SJSA1 (cell line): ENCODE results near the gene TMPRSS5. TPM values are rescaled to one million over a fixed set of nuclear protein-coding genes. Genes with fewer than 3 reads are reported as not detected.

ENCODE experiments used
- DNase-seq, 2 experiments: peaks; one replicate each; pipeline ENCODE4 v3.0.0-alpha.2; 2015 to 2020; ENCODE audit warnings: low spot score in 2 of 2, low read depth in 1 of 2
- H3K27ac ChIP-seq: fragments of 250-450 bp; sonication (Bioruptor Pico); 2 replicates; pipeline ENCODE4 v1.5.1; 2020; ENCODE audit warnings: mild to moderate bottlenecking, moderate library complexity
- H3K27me3 ChIP-seq: fragments of 250-450 bp; sonication (Bioruptor Pico); replicated peaks from 2 replicates; pipeline ENCODE4 v1.5.1; 2020; ENCODE audit warnings: mild to moderate bottlenecking, moderate library complexity
- H3K36me3 ChIP-seq: fragments of 250-450 bp; sonication (Bioruptor Pico); 2 replicates; pipeline ENCODE4 v1.5.1; 2020; ENCODE audit warnings: mild to moderate bottlenecking
- H3K4me1 ChIP-seq: fragments of 250-450 bp; sonication (Bioruptor Pico); replicated peaks from 2 replicates; pipeline ENCODE4 v1.6.1; 2021; ENCODE audit warnings: mild to moderate bottlenecking
- H3K4me3 ChIP-seq: fragments of 250-450 bp; sonication (Bioruptor Pico); 2 replicates; pipeline ENCODE4 v1.5.1; 2020; ENCODE audit warnings: mild to moderate bottlenecking
- H3K9me3 ChIP-seq: fragments of 250-450 bp; sonication (Bioruptor Pico); replicated peaks from 2 replicates; pipeline ENCODE4 v1.5.1; 2020; ENCODE audit warnings: mild to moderate bottlenecking
- total RNA-seq: library from RNA; depleted of rRNA; stranded (reverse); fragments of >200 nt; shearing (Covaris generic); gene quantifications from 2 replicates; pipeline ENCODE4 v1.2.3, GENCODE V29; 2014; rRNA removed

Gene TMPRSS5
- 0.11 TPM in 1 of 2 replicates, not detected in the other for total RNA-seq

- no peak within 1 kb of the TSS for H3K4me3 ChIP-seq
- H3K36me3 ChIP-seq = no peaks in the 10 kb centered on the region
Measured at GRCh38 chr11:113705871-113706655, at the start of gene TMPRSS5. Gene TMPRSS5 (minus strand): TSS chr11:113706308. CDS start chr11:113706224, 84 bp downstream.

GRCh38 chr11:113752932-113753331, 46.8 kb upstream of the TMPRSS5 start:
- Histone ChIP-seq H3K27ac (no peak overlapping the region), H3K4me3 (no peak overlapping the region), H3K27me3 (no peaks in the 10 kb centered on the region), H3K9me3 (no peaks in the 10 kb centered on the region), H3K4me1 (no peaks in the 10 kb centered on the region), H3K36me3 (peaks cover 15% of the 10 kb centered on the region)
- no peak for DNase-seq

More at GRCh38 chr11:113705871-113706655, at the start of gene TMPRSS5:
- peaks cover 12% of the 10 kb centered on the region for H3K4me1 ChIP-seq
- no peaks in the 10 kb centered on the region for H3K27me3 ChIP-seq
- no peak within 1 kb of the TSS for H3K27ac ChIP-seq
- no peaks in the 10 kb centered on the region for H3K9me3 ChIP-seq
- DNase-seq = no peak

- H3K4me3 ChIP-seq = no peak overlapping the region
- no peaks in the 10 kb centered on the region for H3K4me1 ChIP-seq
- H3K36me3 ChIP-seq = peaks cover 18% of the 10 kb centered on the region
- no peaks in the 10 kb centered on the region for H3K9me3 ChIP-seq
- H3K27me3 ChIP-seq = no peaks in the 10 kb centered on the region
- DNase-seq = no peak
- no peak overlapping the region for H3K27ac ChIP-seq
Measured at GRCh38 chr11:113736323-113736722, 30.2 kb upstream of the TMPRSS5 start.

GRCh38 chr11:113732092-113732491, 26.0 kb upstream of the TMPRSS5 start:
- Histone ChIP-seq H3K4me3 (no peak overlapping the region), H3K9me3 (no peaks in the 10 kb centered on the region), H3K4me1 (peaks cover 9% of the 10 kb centered on the region), H3K36me3 (peaks cover 10% of the 10 kb centered on the region), H3K27ac (no peak overlapping the region), H3K27me3 (no peaks in the 10 kb centered on the region)
- no peak for DNase-seq

- Histone ChIP-seq H3K4me3 (no peak overlapping the region), H3K36me3 (peaks cover 5% of the 10 kb centered on the region), H3K27me3 (no peaks in the 10 kb centered on the region), H3K4me1 (peaks cover 9% of the 10 kb centered on the region), H3K9me3 (no peaks in the 10 kb centered on the region), H3K27ac (no peak overlapping the region)
- peak; percentile 44 to 47 for DNase-seq
Measured at GRCh38 chr11:113730887-113731726, 25.0 kb upstream of the TMPRSS5 start.

- Histone ChIP-seq H3K4me3 (no peak overlapping the region), H3K36me3 (peaks cover 5% of the 10 kb centered on the region), H3K27ac (no peak overlapping the region), H3K9me3 (no peaks in the 10 kb centered on the region), H3K4me1 (peaks cover 9% of the 10 kb centered on the region), H3K27me3 (no peaks in the 10 kb centered on the region)
- DNase-seq = no peak
Measured at GRCh38 chr11:113729456-113729855, 23.3 kb upstream of the TMPRSS5 start.

GRCh38 chr11:113728814-113729213, 22.7 kb upstream of the TMPRSS5 start:
- Histone ChIP-seq H3K27me3 (no peaks in the 10 kb centered on the region), H3K4me3 (no peak overlapping the region), H3K36me3 (peaks cover 5% of the 10 kb centered on the region), H3K9me3 (no peaks in the 10 kb centered on the region), H3K27ac (no peak overlapping the region), H3K4me1 (peaks cover 9% of the 10 kb centered on the region)
- DNase-seq = no peak

- no peaks in the 10 kb centered on the region for H3K9me3 ChIP-seq
- H3K36me3 ChIP-seq = no peaks in the 10 kb centered on the region
- no peak overlapping the region for H3K27ac ChIP-seq
- DNase-seq = no peak
- H3K27me3 ChIP-seq = no peaks in the 10 kb centered on the region
- H3K4me1 ChIP-seq = peaks cover 9% of the 10 kb centered on the region
- no peak overlapping the region for H3K4me3 ChIP-seq
Measured at GRCh38 chr11:113725913-113726312, 19.8 kb upstream of the TMPRSS5 start.

GRCh38 chr11:113725407-113725806, 19.3 kb upstream of the TMPRSS5 start:
- Histone ChIP-seq H3K27me3 (no peaks in the 10 kb centered on the region), H3K36me3 (no peaks in the 10 kb centered on the region), H3K4me3 (no peak overlapping the region), H3K27ac (no peak overlapping the region), H3K9me3 (no peaks in the 10 kb centered on the region), H3K4me1 (peaks cover 7% of the 10 kb centered on the region)
- DNase-seq = no peak

GRCh38 chr11:113724778-113725177, 18.7 kb upstream of the TMPRSS5 start:
- Histone ChIP-seq H3K27ac (no peak overlapping the region), H3K9me3 (no peaks in the 10 kb centered on the region), H3K4me3 (no peak overlapping the region), H3K36me3 (no peaks in the 10 kb centered on the region), H3K27me3 (no peaks in the 10 kb centered on the region), H3K4me1 (peaks cover under 1% of the 10 kb centered on the region)
- no peak for DNase-seq

GRCh38 chr11:113723787-113724186, 17.7 kb upstream of the TMPRSS5 start:
- no peak overlapping the region for H3K27ac ChIP-seq
- H3K27me3 ChIP-seq = no peaks in the 10 kb centered on the region
- no peaks in the 10 kb centered on the region for H3K4me1 ChIP-seq
- H3K9me3 ChIP-seq = no peaks in the 10 kb centered on the region
- DNase-seq = no peak
- H3K4me3 ChIP-seq = no peak overlapping the region
- H3K36me3 ChIP-seq = no peaks in the 10 kb centered on the region

- Histone ChIP-seq H3K27me3 (no peaks in the 10 kb centered on the region), H3K36me3 (no peaks in the 10 kb centered on the region), H3K4me1 (no peaks in the 10 kb centered on the region), H3K4me3 (no peak overlapping the region), H3K27ac (no peak overlapping the region), H3K9me3 (no peaks in the 10 kb centered on the region)
- DNase-seq = no peak
Measured at GRCh38 chr11:113722934-113723333, 16.8 kb upstream of the TMPRSS5 start.

- H3K4me3 ChIP-seq = no peak overlapping the region
- no peak overlapping the region for H3K27ac ChIP-seq
- no peaks in the 10 kb centered on the region for H3K9me3 ChIP-seq
- no peaks in the 10 kb centered on the region for H3K4me1 ChIP-seq
- H3K36me3 ChIP-seq = no peaks in the 10 kb centered on the region
- no peaks in the 10 kb centered on the region for H3K27me3 ChIP-seq
- no peak for DNase-seq
Measured at GRCh38 chr11:113722221-113722620, 16.1 kb upstream of the TMPRSS5 start.

GRCh38 chr11:113721462-113722066, 15.5 kb upstream of the TMPRSS5 start:
- H3K36me3 ChIP-seq = no peaks in the 10 kb centered on the region
- H3K27ac ChIP-seq = no peak overlapping the region
- no peak for DNase-seq
- no peaks in the 10 kb centered on the region for H3K27me3 ChIP-seq
- no peaks in the 10 kb centered on the region for H3K4me1 ChIP-seq
- no peaks in the 10 kb centered on the region for H3K9me3 ChIP-seq
- H3K4me3 ChIP-seq = no peak overlapping the region
